Right ventricle myocardium superior (tissue), 1 donor: ENCODE data around the gene PTGER1. TPM values are rescaled to one million over a fixed set of nuclear protein-coding genes. Genes with fewer than 3 reads are reported as not detected.
"Not testable (repeated sequence)": the region's sequence is repeated elsewhere in the genome, so short reads cannot be mapped to it uniquely, and the experiment has no call there.

Experiments
- ATAC-seq: fragments of 200-7000 bp; cut with Tn5 transposase; one replicate; pipeline ENCODE4 v1.9.1; 2020; ENCODE audit warnings: mild to moderate bottlenecking; ENCODE audit not compliant: poor library complexity
- DNase-seq: peaks from one replicate; pipeline ENCODE4 v3.0.0-alpha.2; 2020
- intact Hi-C: fragments of 100-400 bp; cut with DNase I; formaldehyde crosslinking; loops from one replicate; pipeline ENCODE4 v1.11.2; 2022
- total RNA-seq: library from RNA; stranded (reverse); fragmentation: NEBNext Ultra II Directional; extraction: Animal tissue kit (Norgen Biotek cat#: 25700); gene quantifications from one replicate; pipeline ENCODE4 v1.2.1, GENCODE V29; 2021
- donor health status: DM: no; HTN: yes; CAD: no; lungs with severe emphysema.

PTGER1 gene
- total RNA-seq, 1 donor from 2014 or later, result not detected

DNA sequence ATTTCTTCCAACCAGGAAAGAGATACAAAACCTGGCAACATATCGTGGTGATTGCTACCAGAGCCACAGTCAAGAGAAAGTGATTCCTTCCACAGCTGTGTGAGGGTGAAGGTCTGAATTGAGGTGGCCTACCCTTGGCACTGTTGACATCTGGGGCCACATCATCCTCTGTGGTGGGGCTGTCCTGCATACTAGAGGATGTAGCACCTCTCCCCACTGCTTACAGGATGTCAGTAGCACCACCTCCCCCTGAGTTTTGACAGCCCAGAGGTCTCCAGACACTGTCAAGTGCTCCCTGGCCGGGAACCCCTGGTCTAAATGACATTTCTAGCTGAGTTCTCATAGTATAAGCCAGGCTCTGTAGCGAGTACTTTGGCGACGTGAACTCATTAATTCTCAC lies 15.5 kb downstream of the PTGER1 start:
- intact Hi-C loops, result no loop called here
- ATAC-seq (no peak), DNase-seq (peak; percentile 19)

DNA sequence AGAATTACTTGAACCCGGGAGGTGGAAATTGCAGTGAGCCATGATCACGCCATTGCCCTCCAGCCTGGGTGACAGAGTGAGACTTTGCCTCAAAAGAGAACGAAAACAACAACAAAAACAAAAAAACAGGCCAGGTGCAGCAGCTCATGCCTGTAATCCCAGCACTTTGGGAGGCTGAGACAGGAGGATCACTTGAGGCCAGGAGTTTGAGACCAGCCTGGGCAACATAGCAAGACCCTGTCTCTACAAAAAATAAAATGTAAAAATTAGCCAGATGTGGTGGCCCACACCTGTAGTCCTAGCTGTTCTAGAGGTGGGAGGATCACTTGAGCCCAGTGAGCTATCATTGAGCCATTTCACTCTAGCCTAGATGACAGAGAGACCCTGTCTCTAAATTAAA lies 22.9 kb downstream of the PTGER1 start:
- ATAC-seq, DNase-seq, intact Hi-C loops: not testable (repeated sequence)

DNA sequence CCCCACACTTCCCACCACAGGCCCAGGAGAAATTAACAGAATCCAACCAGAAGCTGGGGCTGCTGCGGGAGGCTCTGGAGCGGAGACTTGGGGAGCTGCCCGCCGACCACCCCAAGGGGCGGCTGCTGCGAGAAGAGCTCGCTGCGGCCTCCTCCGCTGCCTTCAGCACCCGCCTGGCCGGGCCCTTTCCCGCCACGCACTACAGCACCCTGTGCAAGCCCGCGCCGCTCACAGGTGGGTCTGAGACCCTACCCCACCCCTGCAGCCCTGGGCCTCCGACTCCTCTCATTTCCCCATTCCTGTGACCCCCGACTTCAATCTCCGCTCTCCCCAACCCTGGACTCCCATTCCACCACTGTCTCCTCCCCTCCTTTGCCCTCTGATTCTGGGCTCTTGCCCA lies 24.3 kb downstream of the PTGER1 start:
- DNase-seq, result no peak
- ATAC-seq, result no peak
- intact Hi-C loops, result no loop called here

DNA sequence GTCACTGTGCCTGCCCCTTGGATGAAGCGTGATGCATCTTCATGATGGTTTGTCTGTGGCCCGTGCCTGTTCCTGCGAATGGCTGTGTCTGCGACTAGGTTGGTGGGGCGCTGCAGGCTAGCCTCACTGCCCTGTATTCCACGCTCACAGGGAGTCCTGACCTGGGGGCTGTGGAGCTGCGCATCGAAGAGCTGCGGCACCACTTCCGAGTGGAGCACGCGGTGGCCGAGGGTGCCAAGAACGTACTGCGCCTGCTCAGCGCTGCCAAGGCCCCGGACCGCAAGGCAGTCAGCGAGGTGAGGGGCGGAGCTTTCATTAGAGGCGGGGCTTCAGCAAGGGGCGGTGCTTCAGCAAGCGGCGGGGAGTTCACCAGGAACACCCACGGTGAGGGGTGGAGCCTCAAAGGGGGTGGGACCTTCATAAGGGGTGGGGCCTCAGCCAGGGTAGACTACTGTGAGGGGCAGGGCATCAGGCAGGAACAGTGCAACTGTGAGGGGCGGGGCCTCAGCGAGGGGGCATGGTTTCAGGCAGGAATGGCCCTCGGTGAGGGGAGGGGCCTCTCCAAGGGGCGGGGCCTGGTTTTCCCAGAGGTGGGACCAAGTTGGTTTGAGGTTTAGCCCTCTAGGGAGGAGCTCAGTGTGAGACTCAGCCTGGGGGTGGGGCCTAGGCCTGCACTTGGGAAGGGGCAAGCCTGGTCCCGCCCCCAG lies 24.8 kb downstream of the PTGER1 start:
- ATAC-seq (no peak), DNase-seq (no peak)
- intact Hi-C loops, result no loop called here

DNA sequence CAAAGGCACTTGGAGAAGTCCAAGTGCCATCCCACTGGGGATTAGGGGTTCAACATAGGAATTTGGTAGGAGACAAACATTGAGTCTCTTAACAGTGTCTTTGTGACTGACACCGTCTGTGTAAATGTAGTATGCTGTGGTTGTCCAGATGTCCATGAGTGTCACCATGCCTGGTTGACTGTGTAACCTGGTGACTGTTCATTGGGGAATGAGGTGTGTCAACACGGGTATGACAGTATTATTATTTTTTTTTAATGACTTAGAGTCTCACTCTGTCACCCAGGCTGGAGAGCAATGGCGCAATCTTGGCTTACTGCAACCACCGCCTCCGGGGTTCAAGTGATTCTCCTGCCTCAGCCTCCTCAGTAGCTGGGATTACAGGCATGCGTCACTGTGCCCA lies 25.8 kb downstream of the PTGER1 start:
- DNase-seq (no peak), ATAC-seq (no peak)
- intact Hi-C loops, result no loop called here

DNA sequence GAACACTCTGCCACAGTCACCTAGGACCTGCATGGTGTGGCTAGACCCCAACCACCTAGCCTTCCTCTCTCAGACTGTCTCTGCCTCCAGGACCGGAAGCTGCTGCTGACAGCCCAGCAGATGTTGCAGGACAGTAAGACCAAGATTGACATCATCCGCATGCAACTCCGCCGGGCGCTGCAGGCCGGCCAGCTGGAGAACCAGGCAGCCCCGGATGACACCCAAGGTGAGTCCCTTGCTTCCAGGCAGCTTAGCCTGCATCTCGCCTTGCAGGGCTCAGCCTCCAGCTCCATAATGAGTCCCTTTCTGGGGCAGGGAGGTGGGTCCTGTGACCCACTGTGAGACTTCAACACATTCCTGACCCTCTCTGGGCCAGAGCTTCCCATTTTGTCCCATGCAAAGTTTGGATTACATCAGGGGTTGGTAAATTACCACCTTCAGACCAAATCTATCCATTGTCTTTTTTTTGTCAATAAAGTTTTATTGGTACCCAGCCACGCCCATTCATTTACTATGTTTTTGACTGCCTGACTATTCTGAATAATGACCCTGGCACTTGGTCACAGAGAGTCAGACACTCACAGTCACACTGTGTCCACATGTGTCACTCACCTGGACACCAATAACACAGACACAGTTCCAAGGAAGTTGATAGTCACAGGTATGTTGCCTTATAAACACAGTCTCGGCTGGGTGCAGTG lies 28.7 kb downstream of the PTGER1 start:
- ATAC-seq, result no peak
- DNase-seq, result no peak
- intact Hi-C loops, result no loop called here

DNA sequence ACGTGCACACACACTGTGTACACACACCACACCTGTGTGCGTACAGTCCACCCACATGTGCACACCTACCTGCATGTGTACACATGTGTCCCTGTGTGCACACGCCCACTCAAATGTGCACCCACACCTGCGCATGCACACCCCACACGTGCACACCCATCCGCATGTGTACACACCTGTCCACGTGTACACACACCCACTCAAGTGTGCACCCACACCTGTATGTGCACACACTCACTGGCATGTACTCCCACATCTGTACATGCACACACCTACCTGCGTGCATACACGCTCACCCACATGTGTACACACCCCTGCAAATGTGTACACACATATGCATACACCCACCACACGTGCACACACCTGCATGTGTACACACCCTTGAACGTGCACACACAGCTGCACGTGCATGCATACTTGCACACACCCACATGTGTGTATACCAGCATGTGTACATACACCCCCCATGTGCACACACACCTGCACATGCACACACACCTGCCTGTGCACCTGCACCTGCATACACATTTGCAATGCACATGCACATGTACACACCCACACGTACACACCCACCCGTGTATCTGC lies 31.4 kb downstream of the PTGER1 start:
- intact Hi-C loops, result no loop called here
- ATAC-seq (no peak), DNase-seq (no peak)

DNA sequence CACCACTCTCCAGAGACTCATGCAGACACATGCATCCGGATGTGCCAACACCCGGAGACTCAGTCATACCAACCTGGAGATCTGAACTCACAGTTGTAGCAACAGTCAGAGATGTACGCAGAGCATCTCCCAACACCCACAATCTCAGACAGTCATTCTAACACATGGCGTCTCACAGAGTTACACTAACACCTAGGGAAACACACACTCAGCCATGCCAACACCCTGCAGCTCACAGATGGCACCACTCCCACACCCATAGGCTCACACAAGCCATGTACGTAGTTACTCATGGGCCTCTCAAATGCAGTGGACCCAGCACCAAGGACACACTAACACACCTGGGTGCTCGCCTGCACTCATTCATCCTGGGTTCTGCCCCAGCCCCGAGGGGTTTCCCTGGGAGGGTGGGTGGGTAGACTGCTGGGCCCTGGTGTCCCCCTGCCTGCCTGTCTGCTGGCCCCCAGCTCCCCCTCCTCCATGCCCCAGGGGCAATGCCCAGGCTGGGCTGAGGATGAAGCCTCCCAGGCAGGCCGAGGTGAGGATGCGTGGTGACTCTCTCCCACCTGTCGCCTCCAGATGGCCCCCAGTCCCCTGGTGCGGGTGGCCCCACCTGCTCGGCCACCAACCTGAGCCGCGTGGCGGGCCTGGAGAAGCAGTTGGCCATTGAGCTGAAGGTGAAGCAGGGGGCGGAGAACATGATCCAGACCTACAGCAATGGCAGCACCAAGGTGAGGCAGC lies 32.1 kb downstream of the PTGER1 start:
- intact Hi-C loops, result no loop called here
- DNase-seq (no peak), ATAC-seq (no peak)

DNA sequence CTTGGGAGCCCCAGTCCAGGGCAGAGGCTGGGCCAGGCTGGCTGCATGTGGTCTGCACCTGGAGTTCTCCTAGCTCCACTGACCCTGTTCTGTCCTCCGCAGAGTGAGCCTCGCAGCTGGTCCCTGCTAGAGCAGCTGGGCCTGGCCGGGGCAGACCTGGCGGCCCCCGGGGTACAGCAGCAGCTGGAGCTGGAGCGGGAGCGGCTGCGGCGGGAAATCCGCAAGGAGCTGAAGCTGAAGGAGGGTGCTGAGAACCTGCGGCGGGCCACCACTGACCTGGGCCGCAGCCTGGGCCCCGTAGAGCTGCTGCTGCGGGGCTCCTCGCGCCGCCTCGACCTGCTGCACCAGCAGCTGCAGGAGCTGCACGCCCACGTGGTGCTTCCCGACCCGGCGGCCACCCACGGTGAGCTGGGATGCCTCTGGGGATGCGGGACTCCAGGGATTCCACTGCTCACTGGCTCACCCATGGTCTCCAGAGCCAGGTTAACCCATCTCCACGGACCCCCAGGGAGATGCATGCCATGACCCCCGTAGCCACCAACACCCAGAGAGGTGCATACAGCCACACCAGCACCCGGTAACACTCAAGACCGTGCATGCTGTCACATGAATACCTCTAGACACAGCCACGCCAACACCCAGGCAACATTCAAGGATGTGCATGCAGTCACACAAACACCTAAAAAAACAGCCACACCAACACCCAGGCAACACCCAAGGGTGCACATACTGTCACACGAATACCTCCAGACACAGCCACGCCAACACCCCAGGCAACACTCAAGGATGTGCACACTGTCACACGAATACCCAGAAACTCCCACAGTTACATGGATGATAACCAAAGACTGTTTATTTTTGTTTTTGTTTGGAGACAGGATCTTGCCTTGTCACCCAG lies 33.9 kb downstream of the PTGER1 start:
- DNase-seq (no peak), ATAC-seq (no peak)
- intact Hi-C loops, result no loop called here

DNA sequence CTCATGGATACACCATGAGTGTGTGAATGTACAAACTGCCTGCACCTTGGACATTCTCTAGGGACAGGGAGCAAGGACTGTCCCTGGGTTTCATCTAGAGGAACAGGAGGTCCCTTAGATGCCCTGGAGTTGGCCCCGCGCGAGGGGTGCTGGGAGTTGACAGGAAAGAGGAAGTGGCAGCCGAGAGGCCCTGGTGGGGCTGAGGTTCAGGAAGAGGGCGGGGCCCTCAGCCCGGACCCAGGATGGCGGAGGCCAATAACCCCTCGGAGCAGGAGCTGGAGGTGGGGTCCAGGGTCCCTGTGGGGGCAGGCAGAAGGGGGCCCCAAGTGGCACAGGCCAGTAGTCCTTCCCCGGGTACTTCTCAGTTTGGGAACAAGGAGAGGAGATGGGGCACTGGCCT lies 35.1 kb downstream of the PTGER1 start:
- intact Hi-C loops, result no loop called here
- ATAC-seq (peak; percentile 67), DNase-seq (peak; percentile 92)

DNA sequence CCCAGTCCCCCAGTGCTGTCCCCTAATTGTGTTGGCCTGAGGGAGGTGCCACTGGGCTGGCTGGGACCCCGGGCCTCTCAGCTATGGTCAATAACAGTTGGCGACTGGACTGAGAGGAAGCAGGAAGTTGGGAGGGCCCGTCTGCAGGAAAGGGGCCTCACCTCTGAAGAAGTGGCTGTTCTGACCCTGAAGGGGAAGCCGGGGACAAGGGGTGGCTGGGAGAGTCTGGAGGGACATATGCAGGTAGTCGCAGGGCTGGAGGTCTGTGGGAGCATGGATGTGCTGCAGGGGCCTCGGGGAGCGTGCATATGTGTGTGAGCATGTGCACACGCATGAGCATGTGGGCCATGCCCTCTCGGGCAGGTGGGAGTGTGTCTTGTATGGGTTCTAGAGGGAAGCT lies 36.1 kb downstream of the PTGER1 start:
- DNase-seq, result no peak
- intact Hi-C loops, result no loop called here
- no peak for ATAC-seq

DNA sequence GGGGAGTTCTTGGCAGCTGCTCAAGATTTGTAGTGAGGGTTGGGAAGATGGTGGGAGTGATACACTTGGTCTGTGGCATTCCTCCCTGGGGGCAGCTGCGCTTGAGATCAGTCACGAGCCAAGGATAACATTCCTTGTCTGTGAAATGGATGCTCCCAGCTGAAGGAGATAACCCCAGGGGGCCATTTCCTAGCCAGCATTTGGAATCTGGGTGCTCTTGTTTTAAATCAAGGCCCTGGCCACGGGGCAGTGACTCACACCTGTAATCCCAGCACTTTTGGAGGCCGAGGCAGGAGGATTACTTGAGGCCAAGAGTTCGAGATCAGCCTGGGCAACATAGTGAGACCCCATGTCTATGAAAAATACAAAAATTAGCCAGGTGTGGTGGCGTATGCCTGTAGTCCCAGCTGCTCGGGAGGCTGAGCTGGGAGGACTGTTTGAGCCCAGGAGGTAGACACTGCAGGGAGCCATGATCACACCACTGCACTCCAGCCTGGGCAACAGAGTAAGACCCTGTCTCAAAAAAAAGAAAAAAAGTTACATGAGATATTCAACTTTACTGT lies 37.5 kb downstream of the PTGER1 start:
- intact Hi-C loops, result no loop called here
- ATAC-seq (no peak), DNase-seq (no peak)

DNA sequence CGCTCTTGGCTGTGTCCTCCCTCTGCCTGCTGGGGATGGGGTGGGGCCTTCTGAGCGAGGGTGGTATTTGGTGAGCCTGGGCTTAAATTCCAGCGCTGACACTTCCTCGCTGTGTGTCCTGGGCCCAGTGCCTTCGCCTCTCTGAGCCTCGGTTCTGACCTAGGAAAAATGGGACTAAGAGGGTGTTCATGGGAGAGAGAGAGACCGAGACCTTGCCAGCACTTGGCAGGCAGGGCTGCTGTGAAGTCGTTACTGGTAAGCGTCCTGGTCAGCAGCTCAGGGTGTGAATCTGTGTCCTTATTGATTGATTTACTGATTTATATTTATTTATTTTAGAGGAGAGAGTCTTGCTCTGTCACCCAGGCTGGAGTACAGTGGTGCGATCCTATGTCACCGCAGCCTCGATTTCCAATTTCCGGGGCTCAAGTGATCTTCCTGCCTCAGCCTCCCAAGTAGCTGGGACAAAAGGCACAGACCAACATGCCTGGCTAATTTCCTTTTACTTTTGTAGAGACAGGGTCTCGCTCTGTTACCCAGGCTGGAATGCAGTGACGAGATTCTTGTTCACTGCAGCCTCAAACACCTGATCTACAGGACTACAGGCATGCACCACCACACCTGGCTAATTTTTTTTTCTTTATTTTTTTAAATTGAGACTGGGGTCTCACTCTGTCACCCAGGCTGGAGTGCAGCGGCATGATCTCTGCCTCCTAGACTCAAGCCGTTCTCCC lies 39.7 kb downstream of the PTGER1 start:
- intact Hi-C loops, result no loop called here
- no peak for ATAC-seq
- DNase-seq, result no peak

DNA sequence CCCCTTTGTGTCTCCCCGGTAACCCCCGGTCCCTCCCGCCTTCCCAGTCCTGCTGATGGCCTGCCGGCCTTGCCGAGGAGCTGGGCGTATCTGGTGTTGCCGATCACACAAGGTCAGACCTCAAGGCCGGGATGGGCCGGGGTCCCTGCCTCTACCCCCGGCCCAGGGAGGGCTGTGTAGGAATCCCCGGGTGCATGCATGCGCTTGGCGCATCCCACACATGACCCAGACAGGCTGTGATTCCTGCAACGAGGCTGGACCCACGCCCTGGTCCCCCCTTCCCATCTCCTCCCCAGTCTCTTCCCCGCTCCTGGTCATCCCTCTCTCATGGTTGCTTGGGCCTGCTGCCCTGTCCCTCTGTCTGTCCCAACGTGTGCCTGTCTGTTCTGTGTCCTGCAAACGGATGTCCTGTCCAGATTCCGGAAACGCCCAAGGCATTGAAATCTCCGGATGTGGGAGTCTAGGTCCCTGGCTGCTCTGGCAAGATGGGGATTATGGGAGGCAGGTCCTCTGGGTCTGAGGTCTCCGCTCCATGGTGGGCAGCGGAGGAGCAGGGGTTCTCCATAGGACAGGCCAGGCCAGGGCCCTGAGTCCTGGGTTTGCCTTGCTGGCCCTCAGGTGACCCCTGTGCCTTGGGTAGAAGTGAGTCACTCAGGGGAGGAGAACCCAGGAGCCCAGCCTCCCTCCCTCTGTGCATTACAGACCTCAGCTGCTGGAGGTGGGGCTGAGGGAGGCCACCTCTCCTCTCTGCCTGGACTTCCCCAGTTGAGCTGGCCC lies 40.4 kb downstream of the PTGER1 start:
- intact Hi-C loops, result no loop called here
- ATAC-seq (peak; percentile 42), DNase-seq (peak; percentile 75)

DNA sequence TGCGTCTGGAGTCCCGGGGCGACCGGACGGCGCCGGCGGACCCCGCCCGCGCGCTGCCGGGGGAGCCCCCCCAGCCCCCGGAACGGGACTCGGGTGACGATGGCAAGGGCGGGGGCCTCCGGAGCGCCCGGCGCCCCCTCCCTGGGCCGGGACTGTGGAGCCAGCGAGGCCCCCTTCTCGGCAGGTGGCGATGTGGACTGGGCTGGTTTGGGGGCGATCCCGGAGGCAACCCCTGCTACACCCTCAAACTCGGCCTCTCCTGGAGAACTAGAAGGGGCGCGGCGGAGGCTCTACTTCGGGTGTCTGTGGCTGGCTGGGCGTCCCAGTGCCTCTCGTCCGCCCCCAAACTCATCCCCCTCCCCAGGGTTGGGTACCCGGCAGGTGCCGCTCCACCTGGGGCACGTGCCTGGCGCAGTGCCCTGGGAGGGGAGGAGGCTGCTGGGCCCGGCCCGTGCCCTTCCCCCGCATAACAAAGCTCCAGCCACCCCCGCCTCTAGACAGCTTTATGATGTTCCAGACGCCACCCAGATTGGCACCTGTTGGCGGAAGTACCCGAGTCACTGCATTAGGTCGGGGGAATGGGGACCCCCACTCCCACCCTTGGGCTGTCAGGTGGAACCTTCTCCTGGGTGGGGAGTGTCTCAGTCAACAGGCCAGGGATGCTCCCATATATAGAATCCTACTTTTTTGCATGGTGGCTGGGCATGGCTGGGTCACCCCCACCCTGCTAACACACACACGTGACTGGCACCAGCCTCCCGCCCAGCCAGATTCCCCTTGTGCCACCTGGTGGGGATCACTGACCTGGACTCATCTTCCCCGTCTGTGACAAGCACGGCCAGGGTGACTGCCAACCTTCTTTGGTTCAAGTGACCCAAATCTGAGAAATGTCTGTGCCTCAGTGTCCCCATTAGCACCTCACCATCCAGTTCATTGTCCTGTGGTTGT lies 41.3 kb downstream of the PTGER1 start:
- peak; percentile 21 for ATAC-seq
- no peak for DNase-seq
- intact Hi-C loops, result no loop called here
